ENCODE data around the gene AIFM3.
A peak's percentile ranks its signal among the peaks of the same experiment; 100 is the strongest.

- TF ChIP-seq YY1 (IDR thresholded peaks at IDR 0.05), result no peak
- TF ChIP-seq RXRA (IDR thresholded peaks at IDR 0.05), result peak; percentile 27 to 42
- no peak for TF ChIP-seq CTCF (IDR thresholded peaks at IDR 0.05; ENCODE audit: low read depth, low read length, missing input control)
Measured at GRCh38 chr22:21009638-21010425, 42.8 kb downstream of the AIFM3 start.

Data from liver (tissue), 3 donors.